ENCODE data around the gene CDC27. TPM values are rescaled to one million over a fixed set of nuclear protein-coding genes. Genes with fewer than 3 reads are reported as not detected.

Gene CDC27
- total and polyA plus RNA-seq, 2 of the 4 experiments (the other 2 are of a cell fraction), result 47.7 to 190 TPM

GRCh38 chr17:47095268-47095667 lies 93.8 kb downstream of the CDC27 start:
- Histone ChIP-seq H3K27me3 (ENCODE audit: control insufficient read depth, insufficient read depth, low read length) (no peaks in the 10 kb centered on the region), H4K91ac (ENCODE audit: insufficient read depth, low read depth, low read length) (no peak overlapping the region), H3K4me3 (ENCODE audit: insufficient read depth, low read depth, low read length) (no peak overlapping the region), H2BK120ac (ENCODE audit: low read depth, low read length) (no peak overlapping the region), H4K20me1 (ENCODE audit: insufficient read depth, low read length) (peaks cover 3% of the 10 kb centered on the region; the same call in 1 of the 2 replicates), H3K18ac (ENCODE audit: low read depth, low read length) (no peak overlapping the region), H3K14ac (replicated peaks; ENCODE audit: low read depth, low read length) (no peak overlapping the region), H3K4ac (ENCODE audit: low read depth, low read length) (no peak overlapping the region), H2BK15ac (ENCODE audit: low read depth, low read length) (no peak overlapping the region), H3K23ac (ENCODE audit: low read depth, low read length) (no peak overlapping the region), H2BK20ac (ENCODE audit: low read depth, low read length) (no peak overlapping the region), H3K79me1 (ENCODE audit: low read depth in 1 of 2, low read length in 2 of 2) (peaks cover 15 to 28% of the 10 kb centered on the region in 2 experiments), H3K9me3 (ENCODE audit: control insufficient read depth, insufficient read depth, low read length) (0 out of 2 replicates have a peak, but pooled peaks cover 2% of the 10 kb centered on the region), H2AFZ (replicated peaks; ENCODE audit: low read length, poor library complexity) (no peak overlapping the region), H3K4me2 (ENCODE audit: low read depth, low read length) (no peak overlapping the region), H3K9me1 (ENCODE audit: insufficient read depth, low read length) (peaks cover 3% of the 10 kb centered on the region; the same call in 1 of the 2 replicates), H3K56ac (ENCODE audit: extremely low read depth, insufficient read depth, low read length) (no peak overlapping the region), H2AK5ac (ENCODE audit: low read depth, low read length) (no peak overlapping the region), H4K8ac (ENCODE audit: low read depth in 2 of 2, low read length in 2 of 2) (no peak overlapping the region), H3K36me3 (ENCODE audit: control insufficient read depth, insufficient read depth, low read length) (peaks cover 3% of the 10 kb centered on the region), H3K4me1 (ENCODE audit: control insufficient read depth, insufficient read depth, low read length) (peaks cover 2% of the 10 kb centered on the region; the same call in 1 of the 2 replicates), H3K27ac (ENCODE audit: insufficient read depth, low read length) (no peak overlapping the region), H2BK5ac (ENCODE audit: low read depth, low read length, poor library complexity, severe bottlenecking) (no peak overlapping the region), H4K5ac (ENCODE audit: low read depth, low read length) (no peak overlapping the region), H3K9ac (ENCODE audit: low read depth, low read length) (no peak overlapping the region), H2AK9ac (replicated peaks; ENCODE audit: low read depth, low read length, poor library complexity) (no peak overlapping the region)
- in situ Hi-C loops (cut with MboI; ENCODE audit: low sequenced_read_pairs) (no loop called here), intact Hi-C loops (cut with micrococcal nuclease) (no loop called here), dilution Hi-C loops (cut with HindIII; ENCODE audit: low sequenced_read_pairs, unreplicated experiment) (no loop called here)
- BruUV-seq (replicated peaks), result no TSS peak
- ChIA-PET POLR2A (ENCODE audit: unreplicated experiment) (no interaction called here), CTCF (no interaction called here)
- no CpG with 5 or more reads among the region's 4 CpGs for WGBS, 2 experiments (ENCODE audit: extremely low coverage in 2 of 2, insufficient read length in 1 of 2)
- ATAC-seq (ENCODE audit: low read depth) (no peak), DNase-seq (no peak)
- no peak for TF ChIP-seq CEBPB (IDR thresholded peaks at IDR 0.05; ENCODE audit: low read depth, low read length)
- TF ChIP-seq MAFK (IDR thresholded peaks at IDR 0.05; ENCODE audit: low read depth, low read length), result no peak
- TF ChIP-seq RCOR1 (IDR thresholded peaks at IDR 0.05; ENCODE audit: insufficient replicate concordance, low read length), result no peak
- TF ChIP-seq USF2 (IDR thresholded peaks at IDR 0.05; ENCODE audit: low read depth, low read length), result no peak
- TF ChIP-seq NFE2L2 (IDR thresholded peaks at IDR 0.05; ENCODE audit: low read depth, low read length), result no peak
- no peak for TF ChIP-seq CTCF (conservative IDR thresholded peaks at IDR 0.05; ENCODE audit: low read depth, low read length)
- no peak for TF ChIP-seq POLR2A (IDR thresholded peaks at IDR 0.05; ENCODE audit: low read depth, low read length)
- no peak for TF ChIP-seq RAD21 (IDR thresholded peaks at IDR 0.05; ENCODE audit: low read length)
- TF ChIP-seq FOS (IDR thresholded peaks at IDR 0.05; ENCODE audit: low read depth, low read length), result no peak
- no peak for TF ChIP-seq MXI1 (IDR thresholded peaks at IDR 0.05; ENCODE audit: borderline replicate concordance, low read depth, low read length)
- no peak for TF ChIP-seq MAZ (IDR thresholded peaks at IDR 0.05; ENCODE audit: borderline replicate concordance, low read depth, low read length)
- no peak for TF ChIP-seq SMC3 (IDR thresholded peaks at IDR 0.05; ENCODE audit: low read depth, low read length)
- TF ChIP-seq RFX5 (IDR thresholded peaks at IDR 0.05; ENCODE audit: low read depth, low read length), result no peak
- no peak for TF ChIP-seq CHD1 (IDR thresholded peaks at IDR 0.05; ENCODE audit: low read depth, low read length)
- no peak for TF ChIP-seq BHLHE40 (IDR thresholded peaks at IDR 0.05; ENCODE audit: low read depth, low read length)
